HepG2 (cell line): ENCODE results near the gene CSK. TPM values are rescaled to one million over a fixed set of nuclear protein-coding genes. Genes with fewer than 3 reads are reported as not detected.
A peak's percentile ranks its signal among the peaks of the same experiment; 100 is the strongest.

ENCODE experiments used
- ATAC-seq: fragments of 200-7000 bp; cut with Tn5 transposase; 3 replicates; pipeline ENCODE4 v1.9.1; 2020; ENCODE audit warnings: mild to moderate bottlenecking, moderate library complexity
- BruUV-seq: library from RNA; stranded (reverse); fragments of 400-500 nt; replicated peaks from 2 replicates; lab custom pipeline; 2021; lab: Mats Ljungman, UMichigan
- CTCF ChIA-PET: fragments of 300-600 bp; formaldehyde crosslinking; extraction: SDS; loops from one replicate; lab custom pipeline; 2021; ENCODE audit warnings: low total read pairs, inconsistent platforms, low intra/inter-chr PET ratio; lab: Yijun Ruan, JAX
- POLR2A ChIA-PET: fragments of 350-600 bp; sonication (Branson Sonifier 250); formaldehyde crosslinking; loops from one replicate; lab custom pipeline; 2020; ENCODE audit warnings: antibody characterized with exemption, inconsistent platforms; lab: Yijun Ruan, JAX
- DNase-seq: peaks from one replicate; pipeline ENCODE4 v3.0.0-alpha.2; 2015; ENCODE audit warnings: low spot score
- FAIRE-seq: peaks from 3 replicates; lab custom pipeline; 2011; peaks lifted over from hg19 to GRCh38; lab: Jason Lieb, UNC
- H2AFZ ChIP-seq: one replicate; pipeline ENCODE4 v1.6.1; 2011; ENCODE audit warnings: low read length, inconsistent platforms
- H3K27ac ChIP-seq: fragments of 300-600 bp; 3 replicates; pipeline ENCODE4 v1.8.0; 2011; ENCODE audit warnings: mixed run types, mild to moderate bottlenecking, mixed read lengths, low read length, inconsistent platforms; ENCODE audit not compliant: insufficient read depth; ENCODE audit errors: extremely low read length
- H3K27me3 ChIP-seq, 2 experiments: fragments of 200-600 bp in 1 of 2; 2 replicates in 1 of 2; 3 replicates in 1 of 2; pipeline versions ENCODE4 v1.6.0 to v1.8.0; 2011; ENCODE audit warnings: low read length in 2 of 2, mild to moderate bottlenecking in 2 of 2, moderate library complexity in 2 of 2, inconsistent platforms in 1 of 2; ENCODE audit not compliant: insufficient read depth in 2 of 2, control insufficient read depth in 1 of 2
- H3K36me3 ChIP-seq, 2 experiments: fragments of 200-600 bp in 1 of 2; replicated peaks in 1 of 2; 2 replicates in 1 of 2; 3 replicates in 1 of 2; pipeline versions ENCODE4 v1.5.1 to v1.8.0; 2011; ENCODE audit warnings: low read length in 2 of 2, inconsistent platforms in 1 of 2; ENCODE audit not compliant: insufficient read depth in 2 of 2, control insufficient read depth in 1 of 2
- H3K4me1 ChIP-seq: 2 replicates; pipeline ENCODE4 v1.5.1; 2012; ENCODE audit warnings: low read length, inconsistent platforms; ENCODE audit not compliant: insufficient read depth
- H3K4me2 ChIP-seq: 2 replicates; pipeline ENCODE4 v1.6.0; 2011; ENCODE audit warnings: low read depth, low read length, inconsistent platforms
- H3K4me3 ChIP-seq, 3 experiments: fragments of 200-600 bp in 1 of 3; sonication (generic), shearing (Covaris generic) in 1 of 3; replicated peaks in 1 of 3; 2 replicates each; pipeline ENCODE4 v1.5.1; 2011 to 2016; ENCODE audit warnings: low read length in 3 of 3, inconsistent platforms in 2 of 3, low read depth in 2 of 3, mild to moderate bottlenecking in 2 of 3, control low read depth in 1 of 3, mixed read lengths in 1 of 3; ENCODE audit not compliant: insufficient read depth in 1 of 3
- H3K79me2 ChIP-seq: one replicate; pipeline ENCODE4 v1.6.1; 2011; ENCODE audit warnings: low read length, inconsistent platforms; ENCODE audit not compliant: insufficient read depth
- H3K9ac ChIP-seq: 2 replicates; pipeline ENCODE4 v1.6.0; 2011; ENCODE audit warnings: mild to moderate bottlenecking, low read depth, low read length, inconsistent platforms; ENCODE audit not compliant: insufficient read depth
- H3K9me3 ChIP-seq: 2 replicates; pipeline ENCODE4 v1.5.1; 2012; ENCODE audit warnings: mild to moderate bottlenecking, low read length
- H4K20me1 ChIP-seq: 2 replicates; pipeline ENCODE4 v1.6.0; 2011; ENCODE audit warnings: inconsistent platforms, mild to moderate bottlenecking, low read length, moderate library complexity; ENCODE audit not compliant: insufficient read depth
- CSRNP1 ChIP-seq: sonication (generic); formaldehyde crosslinking; IDR thresholded peaks from 2 replicates; pipeline ENCODE4 v1.8.1; 2023; ENCODE audit warnings: mild to moderate bottlenecking, missing genetic modification reagents
- HMGA1 ChIP-seq: sonication (generic); formaldehyde crosslinking; conservative IDR thresholded peaks from 2 replicates; pipeline ENCODE4 v1.4.0; 2020; ENCODE audit warnings: missing genetic modification reagents
- MIER3 ChIP-seq: IDR thresholded peaks from 2 replicates; pipeline ENCODE4 v1.6.1; 2016; ENCODE audit warnings: missing compliant biosample characterization, borderline replicate concordance
- NFE2 ChIP-seq: sonication (generic); formaldehyde crosslinking; IDR thresholded peaks from 2 replicates; pipeline ENCODE4 v1.4.0; 2020; ENCODE audit warnings: missing genetic modification reagents
- NR2F2 ChIP-seq: IDR thresholded peaks from 2 replicates; pipeline ENCODE4 v1.6.1; 2012; ENCODE audit warnings: low read depth, inconsistent platforms, borderline replicate concordance
- RAD21 ChIP-seq: fragments of 450-650 bp; formaldehyde crosslinking; IDR thresholded peaks from 2 replicates; pipeline ENCODE4 v1.5.0; 2020; ENCODE audit warnings: mild to moderate bottlenecking
- TCF7 ChIP-seq: sonication (generic); IDR thresholded peaks from 2 replicates; pipeline ENCODE4 v1.6.1; 2016; ENCODE audit warnings: antibody characterized with exemption, low read depth
- TCF7L2 ChIP-seq: IDR thresholded peaks from 2 replicates; pipeline ENCODE4 v1.6.1; 2011; ENCODE audit warnings: mild to moderate bottlenecking, low read depth, low read length, moderate library complexity
- TFAP4 ChIP-seq: sonication (generic); IDR thresholded peaks from 2 replicates; pipeline ENCODE4 v1.6.1; 2016; ENCODE audit warnings: low read depth, borderline replicate concordance
- ZBTB1 ChIP-seq: sonication (generic); formaldehyde crosslinking; IDR thresholded peaks from 2 replicates; pipeline ENCODE4 v1.4.0; 2020; ENCODE audit warnings: missing genetic modification reagents, borderline replicate concordance
- ZFP37 ChIP-seq: sonication (generic); formaldehyde crosslinking; IDR thresholded peaks from 2 replicates; pipeline ENCODE4 v1.4.0; 2020; ENCODE audit warnings: missing genetic modification reagents, borderline replicate concordance
- ZMYM3 ChIP-seq: sonication (generic); formaldehyde crosslinking; IDR thresholded peaks from 2 replicates; pipeline ENCODE4 v1.5.1; 2020; ENCODE audit warnings: mild to moderate bottlenecking, missing genetic modification reagents
- ZNF432 ChIP-seq: sonication (generic); formaldehyde crosslinking; IDR thresholded peaks from 2 replicates; pipeline ENCODE4 v1.5.0; 2020; ENCODE audit warnings: missing genetic modification reagents, mild to moderate bottlenecking, borderline replicate concordance
- ZNF451 ChIP-seq: sonication (generic); formaldehyde crosslinking; IDR thresholded peaks from 2 replicates; pipeline ENCODE4 v1.5.0; 2020; ENCODE audit warnings: mild to moderate bottlenecking, missing genetic modification reagents
- ZNF563 ChIP-seq: sonication (generic); formaldehyde crosslinking; IDR thresholded peaks from 2 replicates; pipeline ENCODE4 v1.8.0; 2022; ENCODE audit warnings: mild to moderate bottlenecking, moderate library complexity, missing genetic modification reagents
- ZNF646 ChIP-seq: sonication (generic); formaldehyde crosslinking; IDR thresholded peaks from 2 replicates; pipeline ENCODE4 v1.9.0; 2021; ENCODE audit warnings: mild to moderate bottlenecking, missing genetic modification reagents
- ZNF674 ChIP-seq: sonication (generic); formaldehyde crosslinking; IDR thresholded peaks from 2 replicates; pipeline ENCODE4 v1.5.0; 2020; ENCODE audit warnings: low read depth, mild to moderate bottlenecking, missing genetic modification reagents
- ZSCAN31 ChIP-seq: sonication (generic); formaldehyde crosslinking; IDR thresholded peaks from 2 replicates; pipeline ENCODE4 v1.5.0; 2020; ENCODE audit warnings: low read depth, mild to moderate bottlenecking, missing genetic modification reagents
- WGBS: methylation state at CpG from one replicate; pipeline ENCODE4 v1.1.6; 2017; ENCODE audit warnings: low lambda C conversion rate; 5-methylcytosine and 5-hydroxymethylcytosine counted together
- in situ Hi-C: cut with HindIII; loops from 2 replicates; pipeline ENCODE4 v1.10.0; 2017; ENCODE audit warnings: low pct_unique_long_range_greater_than_20kb; ENCODE audit not compliant: extremely low pct_ligation_motif_present
- intact Hi-C: fragments of 100-400 bp; cut with micrococcal nuclease; formaldehyde crosslinking; loops from one replicate; pipeline ENCODE4 v1.10.0; 2022; ENCODE audit not compliant: unreplicated experiment
- polyA plus RNA-seq, 8 experiments: library from polyadenylated mRNA; depleted of rRNA in 3 of 8; stranded (reverse) in 7 of 8; unstranded in 1 of 8; fragments of >200 nt; fragmentation: Illumina TruSeq in 4 of 8; extraction: Trizol in 4 of 8; gene quantifications; 2 replicates each; pipeline versions ENCODE4 v1.2.1 to v1.2.3, GENCODE V29; 2011 to 2016; ENCODE audit warnings: low read depth in 4 of 8, missing spikeins in 1 of 8, mixed read lengths in 1 of 8; ENCODE audit not compliant: insufficient read depth in 1 of 8
- total RNA-seq, 5 experiments: library from RNA; depleted of rRNA; stranded (reverse); fragments of >200 nt; fragmentation: Illumina TruSeq; extraction: Trizol; gene quantifications; 2 replicates each; pipeline ENCODE4 v1.2.3, GENCODE V29; 2016; ENCODE audit warnings: low read depth in 1 of 5

The CSK gene
- total and polyA plus RNA-seq, 2 of the 13 experiments (the other 11 are each of a cell fraction or from before 2014, with no cell fraction given) = 12.5 to 21.3 TPM

- intact Hi-C loops = loop anchor here (1.0 to 5.0 kb wide), 2 partner anchors 35 to 120 kb away; partner anchors contain the start of gene CSK
- Histone ChIP-seq H3K27ac (no peak overlapping the region), H3K4me3 (peak overlapping the region in 1 of 3 experiments; percentile 35; a peak in 1 of 6 replicates), H3K4me1 (peaks cover 40% of the 10 kb centered on the region), H2AFZ (no peak overlapping the region), H3K36me3 (no peaks in the 10 kb centered on the region), H3K79me2 (no peaks in the 10 kb centered on the region), H3K4me2 (peak overlapping the region; percentile 59), H3K9me3 (no peaks in the 10 kb centered on the region), H3K27me3 (peaks cover 1 to 6% of the 10 kb centered on the region in 2 experiments; a peak in 2 of 5 replicates), H3K9ac (no peak overlapping the region), H4K20me1 (no peaks in the 10 kb centered on the region)
- in situ Hi-C loops = no loop called here
- POLR2A ChIA-PET = interaction anchor here (1.9 kb wide), 1 partner anchor 89 kb away, joined by 7 read pairs; the partner anchor contains the start of gene FAM219B
- BruUV-seq = no TSS peak
- FAIRE-seq (peak; percentile 36), DNase-seq (peak; percentile 56), ATAC-seq (peak; percentile 84)
- CTCF ChIA-PET = no interaction called here
- WGBS = 0% methylated on average over 6 of the region's 9 CpGs
- TF ChIP-seq ZMYM3 (no peak), ZBTB1 (CRISPR knock-in tag) (no peak), TFAP4 (peak; percentile 21; the same call in 1 of the 2 replicates), NR2F2 (no peak), TCF7 (no peak), ZNF432 (no peak), NFE2 (CRISPR knock-in tag) (no peak), ZSCAN31 (CRISPR knock-in tag) (no peak), RAD21 (CRISPR knock-in tag) (peak; percentile 46; the same call in 1 of the 2 replicates), ZNF563 (CRISPR knock-in tag) (no peak), CSRNP1 (CRISPR knock-in tag) (no peak), MIER3 (no peak), ZNF451 (CRISPR knock-in tag) (0 out of 2 replicates have a peak, but pooled peaks have one; percentile 48), TCF7L2 (no peak), HMGA1 (no peak), ZNF646 (CRISPR knock-in tag) (no peak), ZNF674 (CRISPR knock-in tag) (no peak), ZFP37 (CRISPR knock-in tag) (no peak)
Observed at GRCh38 chr15:74817370-74817737, 35.5 kb downstream of the CSK start.
